NT2/D1 (cell line): ENCODE results near the gene DOCK2.

ENCODE experiments used
- YY1 ChIP-seq: IDR thresholded peaks from 2 replicates; pipeline ENCODE4 v1.6.1; 2011; ENCODE audit not compliant: insufficient read length, insufficient read depth
- ZNF274 ChIP-seq: IDR thresholded peaks from 2 replicates; pipeline ENCODE4 v1.6.1; 2011; ENCODE audit warnings: mild to moderate bottlenecking, low read depth, low read length

DNA sequence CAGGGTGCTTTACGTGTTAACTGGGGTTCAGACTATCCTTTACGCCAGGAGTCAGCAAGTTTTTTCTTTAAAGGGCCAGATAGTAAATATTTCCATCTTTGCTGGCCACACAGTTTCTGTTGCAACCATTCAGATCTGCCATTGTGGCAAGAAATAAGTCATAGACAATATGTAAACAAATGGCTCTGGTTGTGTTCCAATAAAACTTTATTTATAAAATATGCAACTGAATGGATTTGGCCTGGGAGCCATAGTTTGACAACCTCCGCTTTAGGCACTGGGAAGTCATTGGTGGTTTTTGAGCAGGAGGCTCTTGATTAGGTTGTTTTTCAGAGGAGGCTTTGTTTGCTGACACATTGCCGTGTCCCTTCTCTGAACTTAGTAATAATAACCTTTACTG is 252.5 kb downstream of the DOCK2 start:
- no peak for TF ChIP-seq ZNF274
- no peak for TF ChIP-seq YY1
